GM12865 (cell line): ENCODE results near the gene DUSP2.

Source experiments
- DNase-seq: peaks from one replicate; pipeline ENCODE4 v3.0.0; 2010; ENCODE audit warnings: low read depth
- H3K4me3 ChIP-seq: 2 replicates; pipeline ENCODE4 v1.5.1; 2011; ENCODE audit warnings: mild to moderate bottlenecking, low read depth, low read length, control low read depth
- CTCF ChIP-seq: IDR thresholded peaks from 2 replicates; pipeline ENCODE4 v1.5.1; 2011; ENCODE audit warnings: low read length, control low read depth, low read depth, inconsistent platforms; ENCODE audit not compliant: insufficient read depth; ENCODE audit errors: missing control alignments

Gene DUSP2

GRCh38 chr2:96140941-96141623 is 4.2 kb downstream of the DUSP2 start:
- no peak for DNase-seq
- H3K4me3 ChIP-seq: no peak overlapping the region
- no peak for TF ChIP-seq CTCF

- TF ChIP-seq CTCF: no peak
- DNase-seq: no peak
- no peak overlapping the region for H3K4me3 ChIP-seq
These were observed 6.0 kb downstream of the DUSP2 start for GRCh38 chr2:96139181-96139758.

GRCh38 chr2:96138179-96139145 is 6.8 kb downstream of the DUSP2 start, which contains the start of gene ASTL:
ASTL (minus strand) TSS chr2:96138502; CDS start chr2:96138436, 66 bp downstream.
- DNase-seq: peak; percentile 74
- TF ChIP-seq CTCF: peak; percentile 65
- H3K4me3 ChIP-seq: no peak within 1 kb of the TSS

- H3K4me3 ChIP-seq: no peak overlapping the region
- TF ChIP-seq CTCF: no peak
- no peak for DNase-seq
These were observed 7.7 kb downstream of the DUSP2 start for GRCh38 chr2:96137321-96138178.

- no peak for DNase-seq
- no peak for TF ChIP-seq CTCF
- H3K4me3 ChIP-seq: no peak overlapping the region
These were observed 9.0 kb downstream of the DUSP2 start for GRCh38 chr2:96136129-96136720.

- TF ChIP-seq CTCF: no peak
- no peak overlapping the region for H3K4me3 ChIP-seq
- DNase-seq: no peak
These were observed 9.6 kb downstream of the DUSP2 start for GRCh38 chr2:96135621-96136020.
